Measurements from ENCODE around the gene SPANXC. TPM values are rescaled to one million over a fixed set of nuclear protein-coding genes. Genes with fewer than 3 reads are reported as not detected.

Gene SPANXC
- total RNA-seq, 1 experiment from 2014 or later, result not detected

GRCh38 chrX:141201962-141202361, 40.4 kb downstream of the SPANXC start:
- DNase-seq, result no peak
- no peak overlapping the region for H3K4me3 Mint-ChIP-seq (ENCODE audit: unreplicated experiment)
- POLR2A ChIA-PET, result no interaction called here
- no peak overlapping the region for H3K4me3 ChIP-seq (ENCODE audit: low read depth, low read length)
- H3K9me3 Mint-ChIP-seq (ENCODE audit: unreplicated experiment), result no peaks in the 10 kb centered on the region
- no peaks in the 10 kb centered on the region for H3K4me1 Mint-ChIP-seq (ENCODE audit: low read depth, unreplicated experiment)
- BruUV-seq (replicated peaks), result no TSS peak
- CTCF ChIA-PET, result no interaction called here
- H3K27me3 ChIP-seq (replicated peaks; ENCODE audit: control insufficient read depth, insufficient read depth, low read length), result no peaks in the 10 kb centered on the region
- H3K4me1 ChIP-seq, result no peaks in the 10 kb centered on the region
- no peaks in the 10 kb centered on the region for H3K9me3 ChIP-seq
- no peak for TF ChIP-seq CTCF (IDR thresholded peaks at IDR 0.05; ENCODE audit: insufficient read depth in 1 of 2, low read depth in 1 of 2, low read length in 1 of 2, severe bottlenecking in 1 of 2, unreplicated experiment in 1 of 2)
- no peaks in the 10 kb centered on the region for H3K36me3 Mint-ChIP-seq (ENCODE audit: insufficient read depth, unreplicated experiment)
- no peaks in the 10 kb centered on the region for H3K36me3 ChIP-seq (ENCODE audit: control insufficient read depth, insufficient read depth, low read length)
- H3K27me3 Mint-ChIP-seq (ENCODE audit: insufficient read depth, unreplicated experiment), result no peaks in the 10 kb centered on the region
- H3K27ac Mint-ChIP-seq (ENCODE audit: unreplicated experiment), result no peak overlapping the region
- intact Hi-C loops (cut with micrococcal nuclease; ENCODE audit: unreplicated experiment), result no loop called here

Other genes starting within 250 kb of the SPANXC start
- not detected in 2 replicates for gene SPANXB1, start 239.9 kb downstream of the SPANXC start, total RNA-seq (2022)
- not detected in 2 replicates for gene LDOC1, start 65.4 kb downstream of the SPANXC start, total RNA-seq (2022)

All from Caco-2 (cell line).